Measurements from ENCODE around the gene CFAP99. TPM values are rescaled to one million over a fixed set of nuclear protein-coding genes. Genes with fewer than 3 reads are reported as not detected.
A peak's percentile ranks its signal among the peaks of the same experiment; 100 is the strongest.

The CFAP99 gene
- total RNA-seq, 1 experiment from 2014 or later = 0.33 TPM

GRCh38 chr4:2373532-2373931 lies 45.2 kb upstream of the CFAP99 start:
- Histone ChIP-seq H3K4me1 (ENCODE audit: control insufficient read depth, insufficient read depth, low read length) (no peaks in the 10 kb centered on the region), H3K36me3 (ENCODE audit: control insufficient read depth, insufficient read depth, low read length) (no peaks in the 10 kb centered on the region), H3K27me3 (ENCODE audit: control insufficient read depth, insufficient read depth, low read length) (no peaks in the 10 kb centered on the region), H3K9me3 (ENCODE audit: control insufficient read depth, insufficient read depth, low read depth, low read length) (no peaks in the 10 kb centered on the region), H3K4me3 (ENCODE audit: low read depth in 2 of 2, low read length in 2 of 2) (no peak overlapping the region), H3K27ac (ENCODE audit: low read length) (no peak overlapping the region)
- TF ChIP-seq POLR2AphosphoS5 (IDR thresholded peaks at IDR 0.05; ENCODE audit: low read depth, low read length) = no peak
- TF ChIP-seq TCF7L2 (IDR thresholded peaks at IDR 0.05; ENCODE audit: low read depth, low read length) = no peak
- no peak for TF ChIP-seq SIN3A (IDR thresholded peaks at IDR 0.05; ENCODE audit: borderline replicate concordance, insufficient read depth, low read depth, low read length)
- TF ChIP-seq, protein P1, sequence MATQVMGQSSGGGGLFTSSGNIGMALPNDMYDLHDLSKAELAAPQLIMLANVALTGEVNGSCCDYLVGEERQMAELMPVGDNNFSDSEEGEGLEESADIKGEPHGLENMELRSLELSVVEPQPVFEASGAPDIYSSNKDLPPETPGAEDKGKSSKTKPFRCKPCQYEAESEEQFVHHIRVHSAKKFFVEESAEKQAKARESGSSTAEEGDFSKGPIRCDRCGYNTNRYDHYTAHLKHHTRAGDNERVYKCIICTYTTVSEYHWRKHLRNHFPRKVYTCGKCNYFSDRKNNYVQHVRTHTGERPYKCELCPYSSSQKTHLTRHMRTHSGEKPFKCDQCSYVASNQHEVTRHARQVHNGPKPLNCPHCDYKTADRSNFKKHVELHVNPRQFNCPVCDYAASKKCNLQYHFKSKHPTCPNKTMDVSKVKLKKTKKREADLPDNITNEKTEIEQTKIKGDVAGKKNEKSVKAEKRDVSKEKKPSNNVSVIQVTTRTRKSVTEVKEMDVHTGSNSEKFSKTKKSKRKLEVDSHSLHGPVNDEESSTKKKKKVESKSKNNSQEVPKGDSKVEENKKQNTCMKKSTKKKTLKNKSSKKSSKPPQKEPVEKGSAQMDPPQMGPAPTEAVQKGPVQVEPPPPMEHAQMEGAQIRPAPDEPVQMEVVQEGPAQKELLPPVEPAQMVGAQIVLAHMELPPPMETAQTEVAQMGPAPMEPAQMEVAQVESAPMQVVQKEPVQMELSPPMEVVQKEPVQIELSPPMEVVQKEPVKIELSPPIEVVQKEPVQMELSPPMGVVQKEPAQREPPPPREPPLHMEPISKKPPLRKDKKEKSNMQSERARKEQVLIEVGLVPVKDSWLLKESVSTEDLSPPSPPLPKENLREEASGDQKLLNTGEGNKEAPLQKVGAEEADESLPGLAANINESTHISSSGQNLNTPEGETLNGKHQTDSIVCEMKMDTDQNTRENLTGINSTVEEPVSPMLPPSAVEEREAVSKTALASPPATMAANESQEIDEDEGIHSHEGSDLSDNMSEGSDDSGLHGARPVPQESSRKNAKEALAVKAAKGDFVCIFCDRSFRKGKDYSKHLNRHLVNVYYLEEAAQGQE (IDR thresholded peaks at IDR 0.05; ENCODE audit: insufficient read depth in 1 of 2, low read depth in 2 of 2, low read length in 1 of 2) = no peak
- TF ChIP-seq, protein P2, sequence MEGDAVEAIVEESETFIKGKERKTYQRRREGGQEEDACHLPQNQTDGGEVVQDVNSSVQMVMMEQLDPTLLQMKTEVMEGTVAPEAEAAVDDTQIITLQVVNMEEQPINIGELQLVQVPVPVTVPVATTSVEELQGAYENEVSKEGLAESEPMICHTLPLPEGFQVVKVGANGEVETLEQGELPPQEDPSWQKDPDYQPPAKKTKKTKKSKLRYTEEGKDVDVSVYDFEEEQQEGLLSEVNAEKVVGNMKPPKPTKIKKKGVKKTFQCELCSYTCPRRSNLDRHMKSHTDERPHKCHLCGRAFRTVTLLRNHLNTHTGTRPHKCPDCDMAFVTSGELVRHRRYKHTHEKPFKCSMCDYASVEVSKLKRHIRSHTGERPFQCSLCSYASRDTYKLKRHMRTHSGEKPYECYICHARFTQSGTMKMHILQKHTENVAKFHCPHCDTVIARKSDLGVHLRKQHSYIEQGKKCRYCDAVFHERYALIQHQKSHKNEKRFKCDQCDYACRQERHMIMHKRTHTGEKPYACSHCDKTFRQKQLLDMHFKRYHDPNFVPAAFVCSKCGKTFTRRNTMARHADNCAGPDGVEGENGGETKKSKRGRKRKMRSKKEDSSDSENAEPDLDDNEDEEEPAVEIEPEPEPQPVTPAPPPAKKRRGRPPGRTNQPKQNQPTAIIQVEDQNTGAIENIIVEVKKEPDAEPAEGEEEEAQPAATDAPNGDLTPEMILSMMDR (IDR thresholded peaks at IDR 0.05) = no peak
- DNase-seq (ENCODE audit: low read depth, low spot score) = no peak
- in situ Hi-C loops (cut with HindIII; ENCODE audit: low pct_unique_long_range_greater_than_20kb, low sequenced_read_pairs) (no loop called here), intact Hi-C loops (cut with micrococcal nuclease; ENCODE audit: unreplicated experiment) (no loop called here)
- BruUV-seq (replicated peaks) = no TSS peak
- CTCF ChIA-PET = no interaction called here
- POLR2A ChIA-PET = no interaction called here
- no peak for ATAC-seq

DNA sequence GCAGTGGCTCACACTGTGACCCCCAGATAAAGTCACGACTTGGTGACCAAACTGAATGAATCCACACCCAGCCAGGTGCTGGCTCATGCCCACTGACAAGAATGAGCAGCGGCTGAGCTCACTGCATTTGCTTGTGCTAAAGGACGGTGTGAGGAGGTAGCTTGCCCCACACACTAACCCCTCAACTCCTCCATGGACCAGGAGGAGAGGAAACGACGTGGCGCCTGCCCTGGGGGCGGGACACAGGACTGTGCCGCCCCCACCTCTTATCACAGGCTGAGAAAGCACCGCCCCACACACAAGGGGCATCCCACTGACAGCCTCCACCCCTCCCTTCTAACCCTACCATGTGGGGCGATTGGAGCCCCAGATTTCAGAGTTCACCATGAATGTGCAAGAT lies 43.3 kb upstream of the CFAP99 start:
- intact Hi-C loops (cut with micrococcal nuclease; ENCODE audit: unreplicated experiment) (no loop called here), in situ Hi-C loops (cut with HindIII; ENCODE audit: low pct_unique_long_range_greater_than_20kb, low sequenced_read_pairs) (no loop called here)
- DNase-seq (ENCODE audit: low read depth, low spot score) (no peak), ATAC-seq (0 out of 2 replicates have a peak, but pooled peaks have one; percentile 20)
- H3K9me3 ChIP-seq (ENCODE audit: control insufficient read depth, insufficient read depth, low read depth, low read length) = no peaks in the 10 kb centered on the region
- no peak overlapping the region for H3K4me3 ChIP-seq (ENCODE audit: low read depth in 2 of 2, low read length in 2 of 2)
- H3K36me3 ChIP-seq (ENCODE audit: control insufficient read depth, insufficient read depth, low read length) = no peaks in the 10 kb centered on the region
- no peak for TF ChIP-seq SIN3A (IDR thresholded peaks at IDR 0.05; ENCODE audit: borderline replicate concordance, insufficient read depth, low read depth, low read length)
- TF ChIP-seq, protein P2 (IDR thresholded peaks at IDR 0.05) = no peak
- TF ChIP-seq POLR2AphosphoS5 (IDR thresholded peaks at IDR 0.05; ENCODE audit: low read depth, low read length) = no peak
- TF ChIP-seq, protein P1 (IDR thresholded peaks at IDR 0.05; ENCODE audit: insufficient read depth in 1 of 2, low read depth in 2 of 2, low read length in 1 of 2) = no peak
- TF ChIP-seq TCF7L2 (IDR thresholded peaks at IDR 0.05; ENCODE audit: low read depth, low read length) = no peak
- POLR2A ChIA-PET = no interaction called here
- H3K27me3 ChIP-seq (ENCODE audit: control insufficient read depth, insufficient read depth, low read length) = no peaks in the 10 kb centered on the region
- CTCF ChIA-PET = no interaction called here
- no TSS peak for BruUV-seq (replicated peaks)
- H3K4me1 ChIP-seq (ENCODE audit: control insufficient read depth, insufficient read depth, low read length) = no peaks in the 10 kb centered on the region
- H3K27ac ChIP-seq (ENCODE audit: low read length) = no peak overlapping the region

Data from Panc1 (cell line).